GM23338 (cell line): ENCODE measurements around the gene CCDC92B.

Experiments used
- CREB1 ChIP-seq: fragments of 250-450 bp; sonication (Bioruptor Pico); IDR thresholded peaks from 2 replicates; pipeline ENCODE4 v1.5.0; 2020; ENCODE audit warnings: low read depth, mild to moderate bottlenecking, moderate library complexity
- CTCF ChIP-seq, 2 experiments: fragments of 200-600 bp in 1 of 2; sonication (generic) in 1 of 2; conservative IDR thresholded peaks; 2 replicates each; pipeline versions ENCODE4 v1.5.1 to v1.6.1; 2016 to 2017; ENCODE audit warnings: antibody characterized with exemption in 2 of 2, low read depth in 2 of 2, mild to moderate bottlenecking in 2 of 2, moderate library complexity in 1 of 2
- JUNB ChIP-seq: IDR thresholded peaks from one replicate; pipeline ENCODE4 v1.6.1; 2016; ENCODE audit warnings: antibody characterized with exemption; ENCODE audit not compliant: unreplicated experiment

- TF ChIP-seq CTCF (conservative IDR thresholded peaks at IDR 0.05; ENCODE audit: low read depth in 2 of 2) (no peak), CREB1 (CRISPR knock-in tag) (no peak), JUNB (no peak)
Measured at GRCh38 chr17:2794111-2794803, 44.8 kb upstream of the CCDC92B start.
